HepG2 (cell line): ENCODE data around the gene SENP5. TPM values are rescaled to one million over a fixed set of nuclear protein-coding genes. Genes with fewer than 3 reads are reported as not detected.

Experiments used
- ATAC-seq: fragments of 200-7000 bp; cut with Tn5 transposase; 3 replicates; pipeline ENCODE4 v1.9.1; 2020; ENCODE audit warnings: mild to moderate bottlenecking, moderate library complexity
- BruUV-seq: library from RNA; stranded (reverse); fragments of 400-500 nt; replicated peaks from 2 replicates; lab custom pipeline; 2021; lab: Mats Ljungman, UMichigan
- CTCF ChIA-PET: fragments of 300-600 bp; formaldehyde crosslinking; extraction: SDS; loops from one replicate; lab custom pipeline; 2021; ENCODE audit warnings: low total read pairs, inconsistent platforms, low intra/inter-chr PET ratio; lab: Yijun Ruan, JAX
- POLR2A ChIA-PET: fragments of 350-600 bp; sonication (Branson Sonifier 250); formaldehyde crosslinking; loops from one replicate; lab custom pipeline; 2020; ENCODE audit warnings: antibody characterized with exemption, inconsistent platforms; lab: Yijun Ruan, JAX
- DNase-seq: peaks from one replicate; pipeline ENCODE4 v3.0.0-alpha.2; 2015; ENCODE audit warnings: low spot score
- FAIRE-seq: peaks from 3 replicates; lab custom pipeline; 2011; peaks lifted over from hg19 to GRCh38; lab: Jason Lieb, UNC
- H2AFZ ChIP-seq: one replicate; pipeline ENCODE4 v1.6.1; 2011; ENCODE audit warnings: low read length, inconsistent platforms
- H3K27ac ChIP-seq: fragments of 300-600 bp; 3 replicates; pipeline ENCODE4 v1.8.0; 2011; ENCODE audit warnings: mixed run types, mild to moderate bottlenecking, mixed read lengths, low read length, inconsistent platforms; ENCODE audit not compliant: insufficient read depth; ENCODE audit errors: extremely low read length
- H3K27me3 ChIP-seq, 2 experiments: fragments of 200-600 bp in 1 of 2; 2 replicates in 1 of 2; 3 replicates in 1 of 2; pipeline versions ENCODE4 v1.6.0 to v1.8.0; 2011; ENCODE audit warnings: low read length in 2 of 2, mild to moderate bottlenecking in 2 of 2, moderate library complexity in 2 of 2, inconsistent platforms in 1 of 2; ENCODE audit not compliant: insufficient read depth in 2 of 2, control insufficient read depth in 1 of 2
- H3K36me3 ChIP-seq, 2 experiments: fragments of 200-600 bp in 1 of 2; replicated peaks in 1 of 2; 2 replicates in 1 of 2; 3 replicates in 1 of 2; pipeline versions ENCODE4 v1.5.1 to v1.8.0; 2011; ENCODE audit warnings: low read length in 2 of 2, inconsistent platforms in 1 of 2; ENCODE audit not compliant: insufficient read depth in 2 of 2, control insufficient read depth in 1 of 2
- H3K4me1 ChIP-seq: 2 replicates; pipeline ENCODE4 v1.5.1; 2012; ENCODE audit warnings: low read length, inconsistent platforms; ENCODE audit not compliant: insufficient read depth
- H3K4me2 ChIP-seq: 2 replicates; pipeline ENCODE4 v1.6.0; 2011; ENCODE audit warnings: low read depth, low read length, inconsistent platforms
- H3K4me3 ChIP-seq, 3 experiments: fragments of 200-600 bp in 1 of 3; sonication (generic), shearing (Covaris generic) in 1 of 3; replicated peaks in 1 of 3; 2 replicates each; pipeline ENCODE4 v1.5.1; 2011 to 2016; ENCODE audit warnings: low read length in 3 of 3, inconsistent platforms in 2 of 3, low read depth in 2 of 3, mild to moderate bottlenecking in 2 of 3, control low read depth in 1 of 3, mixed read lengths in 1 of 3; ENCODE audit not compliant: insufficient read depth in 1 of 3
- H3K79me2 ChIP-seq: one replicate; pipeline ENCODE4 v1.6.1; 2011; ENCODE audit warnings: low read length, inconsistent platforms; ENCODE audit not compliant: insufficient read depth
- H3K9ac ChIP-seq: 2 replicates; pipeline ENCODE4 v1.6.0; 2011; ENCODE audit warnings: mild to moderate bottlenecking, low read depth, low read length, inconsistent platforms; ENCODE audit not compliant: insufficient read depth
- H3K9me3 ChIP-seq: 2 replicates; pipeline ENCODE4 v1.5.1; 2012; ENCODE audit warnings: mild to moderate bottlenecking, low read length
- H4K20me1 ChIP-seq: 2 replicates; pipeline ENCODE4 v1.6.0; 2011; ENCODE audit warnings: inconsistent platforms, mild to moderate bottlenecking, low read length, moderate library complexity; ENCODE audit not compliant: insufficient read depth
- BHLHE40 ChIP-seq: IDR thresholded peaks from 2 replicates; pipeline ENCODE4 v1.6.1; 2011; ENCODE audit warnings: low read length, improper control_type of control experiment
- CCAR2 ChIP-seq: fragments of 200-400 bp; formaldehyde crosslinking; optimal IDR thresholded peaks from 2 replicates; pipeline ENCODE3; 2018; ENCODE audit warnings: low read depth, mild to moderate bottlenecking, low read length, moderate library complexity
- CREB1 ChIP-seq, 2 experiments: fragments of 450-650 bp in 1 of 2; IDR thresholded peaks; 2 replicates each; pipeline ENCODE4 v1.6.1; 2016 to 2017; ENCODE audit warnings: control low read depth in 1 of 2, mild to moderate bottlenecking in 1 of 2, missing compliant biosample characterization in 1 of 2, missing genetic modification characterization in 1 of 2
- CREB3 ChIP-seq: sonication (generic); formaldehyde crosslinking; IDR thresholded peaks from 2 replicates; pipeline ENCODE4 v1.5.0; 2020; ENCODE audit warnings: missing genetic modification reagents
- E2F1 ChIP-seq: sonication (generic); formaldehyde crosslinking; IDR thresholded peaks from 2 replicates; pipeline ENCODE4 v1.5.0; 2020; ENCODE audit warnings: missing genetic modification reagents
- ETS1 ChIP-seq: sonication (generic); formaldehyde crosslinking; IDR thresholded peaks from 2 replicates; pipeline ENCODE4 v1.4.0; 2020; ENCODE audit warnings: missing genetic modification reagents
- KLF16 ChIP-seq, 2 experiments: sonication (generic) in 1 of 2; formaldehyde crosslinking in 1 of 2; IDR thresholded peaks; 2 replicates each; pipeline versions ENCODE4 v1.6.1 to v1.8.0; 2016 to 2023; ENCODE audit warnings: missing genetic modification reagents in 2 of 2, missing compliant biosample characterization in 1 of 2
- SKIL ChIP-seq: sonication (generic); formaldehyde crosslinking; IDR thresholded peaks from 2 replicates; pipeline ENCODE4 v1.8.0; 2022; ENCODE audit warnings: missing genetic modification reagents, mild to moderate bottlenecking, moderate library complexity, borderline replicate concordance
- SNAPC2 ChIP-seq: sonication (generic); formaldehyde crosslinking; IDR thresholded peaks from 2 replicates; pipeline ENCODE4 v1.8.1; 2022; ENCODE audit warnings: mild to moderate bottlenecking, missing genetic modification reagents
- ZNF30 ChIP-seq: sonication (generic); formaldehyde crosslinking; IDR thresholded peaks from 2 replicates; pipeline ENCODE4 v1.5.0; 2020; ENCODE audit warnings: mild to moderate bottlenecking, missing genetic modification reagents
- ZNF317 ChIP-seq: sonication (generic); formaldehyde crosslinking; IDR thresholded peaks from 2 replicates; pipeline ENCODE4 v1.5.0; 2020; ENCODE audit warnings: mild to moderate bottlenecking, missing genetic modification reagents
- ZNF337 ChIP-seq: sonication (generic); formaldehyde crosslinking; IDR thresholded peaks from 2 replicates; pipeline ENCODE4 v1.5.1; 2020; ENCODE audit warnings: missing genetic modification reagents, low read depth, mild to moderate bottlenecking, borderline replicate concordance
- ZNF790 ChIP-seq: sonication (generic); formaldehyde crosslinking; IDR thresholded peaks from 2 replicates; pipeline ENCODE4 v1.8.0; 2022; ENCODE audit warnings: missing genetic modification reagents, mild to moderate bottlenecking, borderline replicate concordance
- ZSCAN21 ChIP-seq: sonication (generic); formaldehyde crosslinking; IDR thresholded peaks from 2 replicates; pipeline ENCODE4 v1.8.0; 2022; ENCODE audit warnings: mild to moderate bottlenecking, missing genetic modification reagents, moderate library complexity, borderline replicate concordance
- WGBS: methylation state at CpG from one replicate; pipeline ENCODE4 v1.1.6; 2017; ENCODE audit warnings: low lambda C conversion rate; 5-methylcytosine and 5-hydroxymethylcytosine counted together
- in situ Hi-C: cut with HindIII; loops from 2 replicates; pipeline ENCODE4 v1.10.0; 2017; ENCODE audit warnings: low pct_unique_long_range_greater_than_20kb; ENCODE audit not compliant: extremely low pct_ligation_motif_present
- intact Hi-C: fragments of 100-400 bp; cut with micrococcal nuclease; formaldehyde crosslinking; loops from one replicate; pipeline ENCODE4 v1.10.0; 2022; ENCODE audit not compliant: unreplicated experiment
- polyA plus RNA-seq, 8 experiments: library from polyadenylated mRNA; depleted of rRNA in 3 of 8; stranded (reverse) in 7 of 8; unstranded in 1 of 8; fragments of >200 nt; fragmentation: Illumina TruSeq in 4 of 8; extraction: Trizol in 4 of 8; gene quantifications; 2 replicates each; pipeline versions ENCODE4 v1.2.1 to v1.2.3, GENCODE V29; 2011 to 2016; ENCODE audit warnings: low read depth in 4 of 8, missing spikeins in 1 of 8, mixed read lengths in 1 of 8; ENCODE audit not compliant: insufficient read depth in 1 of 8
- total RNA-seq, 5 experiments: library from RNA; depleted of rRNA; stranded (reverse); fragments of >200 nt; fragmentation: Illumina TruSeq; extraction: Trizol; gene quantifications; 2 replicates each; pipeline ENCODE4 v1.2.3, GENCODE V29; 2016; ENCODE audit warnings: low read depth in 1 of 5

SENP5 gene
- total and polyA plus RNA-seq, 2 of the 13 experiments (the other 11 are each of a cell fraction or from before 2014, with no cell fraction given), result 17.6 to 30.9 TPM

GRCh38 chr3:196931157-196931556 lies 63.4 kb downstream of the SENP5 start:
- BruUV-seq, result no TSS peak
- 97% methylated on average over 4 of the region's 4 CpGs for WGBS
- Histone ChIP-seq H3K27ac (no peak overlapping the region), H2AFZ (no peak overlapping the region), H3K4me2 (no peak overlapping the region), H4K20me1 (no peaks in the 10 kb centered on the region), H3K9ac (no peak overlapping the region), H3K4me3 (no peak overlapping the region), H3K4me1 (peaks cover under 1% of the 10 kb centered on the region; the same call in 1 of the 2 replicates), H3K27me3 (no peaks in the 10 kb centered on the region), H3K9me3 (no peaks in the 10 kb centered on the region), H3K36me3 (peaks cover 18 to 75% of the 10 kb centered on the region in 2 experiments), H3K79me2 (no peaks in the 10 kb centered on the region)
- FAIRE-seq (no peak), ATAC-seq (no peak), DNase-seq (no peak)
- ChIA-PET POLR2A (no interaction called here), CTCF (no interaction called here)
- intact Hi-C loops, result no loop called here
- TF ChIP-seq ZSCAN21 (CRISPR knock-in tag) (no peak), SNAPC2 (no peak), ZNF30 (CRISPR knock-in tag) (no peak), ZNF337 (CRISPR knock-in tag) (no peak), CREB1 (IDR thresholded peaks at IDR 0.05) (no peak), CREB1 (CRISPR knock-in tag; IDR thresholded peaks at IDR 0.05) (no peak), KLF16 (CRISPR knock-in tag; IDR thresholded peaks at IDR 0.05) (no peak), ZNF790 (CRISPR knock-in tag) (no peak), BHLHE40 (no peak), SKIL (CRISPR knock-in tag) (no peak), ZNF317 (CRISPR knock-in tag) (no peak), ETS1 (CRISPR knock-in tag) (no peak), CCAR2 (no peak), E2F1 (CRISPR knock-in tag) (no peak), CREB3 (CRISPR knock-in tag) (no peak)
- in situ Hi-C loops, result no loop called here
